Type B pancreatic cell (in vitro differentiated cells): ENCODE data around the gene TRMT61B. TPM values are rescaled to one million over a fixed set of nuclear protein-coding genes. Genes with fewer than 3 reads are reported as not detected.

Experiments
- DNase-seq: peaks from one replicate; pipeline ENCODE4 v3.0.0; 2021; ENCODE audit warnings: mixed read lengths; ENCODE audit not compliant: unreplicated experiment; ENCODE audit errors: extremely low spot score
- H3K27ac Mint-ChIP-seq: 2 replicates; pipeline ENCODE4 v1.8.0; 2021; ENCODE audit warnings: mild to moderate bottlenecking, mixed read lengths
- H3K27me3 Mint-ChIP-seq: 2 replicates; pipeline ENCODE4 v1.8.0; 2021; ENCODE audit warnings: mixed read lengths
- H3K36me3 Mint-ChIP-seq: 2 replicates; pipeline ENCODE4 v1.8.0; 2021; ENCODE audit warnings: mixed read lengths
- H3K4me1 Mint-ChIP-seq: one replicate; pipeline ENCODE4 v1.8.0; 2021; ENCODE audit warnings: mixed read lengths; ENCODE audit not compliant: unreplicated experiment
- H3K4me3 Mint-ChIP-seq: 2 replicates; pipeline ENCODE4 v1.8.0; 2021; ENCODE audit warnings: mild to moderate bottlenecking, mixed read lengths
- H3K9me3 Mint-ChIP-seq: 2 replicates; pipeline ENCODE4 v1.8.0; 2021; ENCODE audit warnings: mixed read lengths
- total RNA-seq: library from RNA; stranded (reverse); gene quantifications from 2 replicates; pipeline ENCODE4 v1.2.1, GENCODE V29; 2021; ENCODE audit warnings: low replicate concordance
- TF ChIP-seq, protein P1 (sequence below): fragments of 200-600 bp; sonication (generic); conservative IDR thresholded peaks from 2 replicates; pipeline ENCODE4 v1.5.0; 2021; ENCODE audit warnings: antibody characterized with exemption, mild to moderate bottlenecking

Gene TRMT61B
- total RNA-seq, 1 donor from 2014 or later: 20.7 TPM

DNA sequence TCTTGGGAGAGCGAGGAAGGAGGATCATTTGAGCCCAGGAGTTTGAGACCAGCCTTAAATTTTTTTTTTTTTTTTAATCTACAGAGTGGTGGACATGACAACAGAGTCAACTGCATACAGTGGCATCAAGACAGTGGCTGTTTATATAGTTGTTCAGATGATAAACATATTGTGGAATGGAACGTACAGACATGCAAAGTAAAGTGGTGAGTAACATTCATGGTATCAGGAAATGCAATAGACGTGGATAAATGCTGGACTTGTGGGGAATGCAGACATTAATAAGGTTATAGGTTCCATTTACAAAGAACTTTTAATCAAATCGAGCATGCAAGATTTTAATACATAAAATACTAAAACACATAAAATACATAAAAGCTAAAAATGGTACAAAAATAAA lies 36.3 kb upstream of the TRMT61B start:
- no peaks in the 10 kb centered on the region for H3K9me3 Mint-ChIP-seq
- H3K27ac Mint-ChIP-seq: no peak overlapping the region
- no peaks in the 10 kb centered on the region for H3K27me3 Mint-ChIP-seq
- DNase-seq: no peak
- H3K36me3 Mint-ChIP-seq: peaks cover 53% of the 10 kb centered on the region
- no peaks in the 10 kb centered on the region for H3K4me1 Mint-ChIP-seq
- TF ChIP-seq, protein P1, sequence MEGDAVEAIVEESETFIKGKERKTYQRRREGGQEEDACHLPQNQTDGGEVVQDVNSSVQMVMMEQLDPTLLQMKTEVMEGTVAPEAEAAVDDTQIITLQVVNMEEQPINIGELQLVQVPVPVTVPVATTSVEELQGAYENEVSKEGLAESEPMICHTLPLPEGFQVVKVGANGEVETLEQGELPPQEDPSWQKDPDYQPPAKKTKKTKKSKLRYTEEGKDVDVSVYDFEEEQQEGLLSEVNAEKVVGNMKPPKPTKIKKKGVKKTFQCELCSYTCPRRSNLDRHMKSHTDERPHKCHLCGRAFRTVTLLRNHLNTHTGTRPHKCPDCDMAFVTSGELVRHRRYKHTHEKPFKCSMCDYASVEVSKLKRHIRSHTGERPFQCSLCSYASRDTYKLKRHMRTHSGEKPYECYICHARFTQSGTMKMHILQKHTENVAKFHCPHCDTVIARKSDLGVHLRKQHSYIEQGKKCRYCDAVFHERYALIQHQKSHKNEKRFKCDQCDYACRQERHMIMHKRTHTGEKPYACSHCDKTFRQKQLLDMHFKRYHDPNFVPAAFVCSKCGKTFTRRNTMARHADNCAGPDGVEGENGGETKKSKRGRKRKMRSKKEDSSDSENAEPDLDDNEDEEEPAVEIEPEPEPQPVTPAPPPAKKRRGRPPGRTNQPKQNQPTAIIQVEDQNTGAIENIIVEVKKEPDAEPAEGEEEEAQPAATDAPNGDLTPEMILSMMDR: no peak
- H3K4me3 Mint-ChIP-seq: no peak overlapping the region

DNA sequence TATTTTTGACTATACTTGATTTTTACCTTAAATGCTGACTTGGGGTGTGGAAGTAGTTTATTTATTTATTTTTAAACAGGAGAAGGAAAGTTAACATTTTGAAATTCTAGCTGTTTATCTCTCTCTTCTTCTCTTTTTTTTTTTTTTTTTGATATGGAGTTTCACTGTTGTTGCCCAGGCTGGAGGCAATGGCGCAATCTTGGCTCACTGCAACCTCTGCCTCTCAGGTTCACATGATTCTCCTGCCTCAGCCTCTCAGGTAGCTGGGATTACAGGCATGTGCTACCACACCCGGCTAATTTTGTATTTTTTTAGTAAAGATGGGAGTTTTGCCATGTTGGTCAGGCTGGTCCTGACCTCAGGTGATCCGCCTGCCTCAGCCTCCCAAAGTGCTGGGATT lies 35.4 kb upstream of the TRMT61B start:
- no peak overlapping the region for H3K4me3 Mint-ChIP-seq
- H3K4me1 Mint-ChIP-seq: peaks cover 5% of the 10 kb centered on the region
- H3K9me3 Mint-ChIP-seq: no peaks in the 10 kb centered on the region

DNA sequence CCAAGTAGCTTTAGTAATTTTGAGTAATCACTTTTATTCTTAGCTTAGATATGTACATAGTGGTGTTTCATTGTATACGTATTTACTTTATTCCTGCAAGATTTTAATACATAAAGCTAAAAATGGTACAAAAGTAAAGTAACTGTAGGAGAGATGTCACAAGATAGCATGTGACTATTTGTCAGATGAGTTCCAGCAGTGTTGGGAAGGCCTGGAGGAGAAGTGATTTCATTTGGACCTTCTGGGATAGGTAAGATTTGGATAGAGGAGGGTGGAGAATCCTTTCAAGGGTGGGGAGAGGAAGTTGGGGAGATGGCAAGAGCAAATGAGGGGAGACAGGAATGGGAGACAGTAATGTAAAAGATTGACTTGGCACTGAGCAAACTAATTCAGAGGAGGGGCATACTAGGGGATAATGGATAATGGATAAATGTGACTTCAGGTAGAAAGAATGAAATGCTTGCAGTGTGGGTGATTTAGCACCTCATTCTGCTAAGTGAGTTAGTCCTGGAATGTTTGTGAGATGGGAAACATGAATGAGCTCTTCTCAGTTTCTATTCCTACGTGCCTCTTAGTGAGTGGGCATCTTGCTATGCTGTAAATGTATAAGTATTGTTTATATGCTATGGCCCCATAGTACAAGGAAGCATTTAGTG lies 34.8 kb upstream of the TRMT61B start:
- Mint-ChIP-seq H3K27me3 (no peaks in the 10 kb centered on the region), H3K9me3 (no peaks in the 10 kb centered on the region), H3K36me3 (peaks cover 48% of the 10 kb centered on the region), H3K4me3 (no peak overlapping the region), H3K4me1 (peaks cover 7% of the 10 kb centered on the region), H3K27ac (no peak overlapping the region)
- TF ChIP-seq, protein P1: no peak
- DNase-seq: no peak

More for the DNA sequence above, 35.4 kb upstream of the TRMT61B start:
- no peaks in the 10 kb centered on the region for H3K27me3 Mint-ChIP-seq
- peaks cover 53% of the 10 kb centered on the region for H3K36me3 Mint-ChIP-seq
- TF ChIP-seq, protein P1: no peak
- H3K27ac Mint-ChIP-seq: no peak overlapping the region
- DNase-seq: no peak

GRCh38 chr2:28904295-28904694 lies 34.2 kb upstream of the TRMT61B start:
- no peak for DNase-seq
- H3K27me3 Mint-ChIP-seq: no peaks in the 10 kb centered on the region
- no peak overlapping the region for H3K4me3 Mint-ChIP-seq
- TF ChIP-seq, protein P1: no peak
- H3K9me3 Mint-ChIP-seq: no peaks in the 10 kb centered on the region
- no peak overlapping the region for H3K27ac Mint-ChIP-seq
- H3K4me1 Mint-ChIP-seq: peaks cover 8% of the 10 kb centered on the region
- peaks cover 42% of the 10 kb centered on the region for H3K36me3 Mint-ChIP-seq

DNA sequence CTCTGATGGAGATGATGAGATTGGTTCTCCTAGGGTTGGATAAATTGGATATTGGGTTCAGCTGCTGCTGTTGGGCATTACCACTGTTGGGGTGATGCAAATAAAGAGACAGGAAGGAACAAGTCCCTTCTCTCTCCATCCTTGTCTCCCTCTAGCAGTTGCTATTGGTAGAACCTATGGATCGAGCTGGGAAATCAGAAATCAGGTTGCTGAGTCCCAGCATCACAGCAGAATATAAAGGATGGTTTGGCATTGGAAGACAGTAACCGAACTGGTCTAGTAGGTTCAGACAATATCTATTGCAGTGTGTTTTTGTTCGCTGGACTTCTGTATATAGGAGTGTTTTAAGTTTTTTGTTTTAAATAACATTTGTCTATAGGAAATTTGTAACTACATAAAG lies 32.5 kb upstream of the TRMT61B start:
- H3K36me3 Mint-ChIP-seq: peaks cover 25% of the 10 kb centered on the region
- H3K27ac Mint-ChIP-seq: no peak overlapping the region
- no peaks in the 10 kb centered on the region for H3K9me3 Mint-ChIP-seq

More for the DNA sequence above, 32.5 kb upstream of the TRMT61B start:
- TF ChIP-seq, protein P1: no peak
- H3K27me3 Mint-ChIP-seq: no peaks in the 10 kb centered on the region
- H3K4me3 Mint-ChIP-seq: no peak overlapping the region
- H3K4me1 Mint-ChIP-seq: peaks cover 22% of the 10 kb centered on the region
- DNase-seq: no peak
